Stimulated activated CD8-positive, alpha-beta memory T cell treated with anti-CD3 and anti-CD28 coated beads, Interleukin-2, amount 100 ng/mL, for 48 hours (primary cell): ENCODE measurements around the gene ASCC2.

Experiments used
- DNase-seq, 2 donors: peaks; one replicate each; pipeline ENCODE4 v3.0.0-alpha.2; 2020; ENCODE audit warnings: low read depth in 2 of 2

ASCC2 gene

GRCh38 chr22:29784451-29785361 is 53.4 kb downstream of the ASCC2 start:
- no peak for DNase-seq

- DNase-seq: no peak
Observed at GRCh38 chr22:29782061-29782845, 55.8 kb downstream of the ASCC2 start.

GRCh38 chr22:29780748-29781676 is 57.1 kb downstream of the ASCC2 start:
- DNase-seq: no peak

- no peak for DNase-seq
Observed at GRCh38 chr22:29780220-29780619, 57.9 kb downstream of the ASCC2 start.

GRCh38 chr22:29773233-29773632 is 64.8 kb downstream of the ASCC2 start:
- DNase-seq: no peak

GRCh38 chr22:29772170-29772641 is 65.9 kb downstream of the ASCC2 start:
- no peak for DNase-seq

- DNase-seq: no peak
Observed at GRCh38 chr22:29769723-29770321, 68.3 kb downstream of the ASCC2 start.

- no peak for DNase-seq
Observed at GRCh38 chr22:29768052-29768693, 69.9 kb downstream of the ASCC2 start.

GRCh38 chr22:29767171-29768051 is 70.7 kb downstream of the ASCC2 start, which contains the start of gene UQCR10:
UQCR10 (plus strand) TSS chr22:29767369; CDS start chr22:29767399, 30 bp downstream.
- DNase-seq: peak; percentile 91

- peak; percentile 82 to 84 for DNase-seq
Observed at GRCh38 chr22:29766632-29767170, 71.4 kb downstream of the ASCC2 start, which contains the start of gene ZMAT5. ZMAT5 (minus strand) TSS chr22:29767007; CDS start chr22:29748544, 18,463 bp downstream.

GRCh38 chr22:29765905-29766631 is 72.0 kb downstream of the ASCC2 start:
- peak in 1 of 2 donors; percentile 13 for DNase-seq

- no peak for DNase-seq
Observed at GRCh38 chr22:29762263-29762662, 75.8 kb downstream of the ASCC2 start.

- DNase-seq: no peak
Observed at GRCh38 chr22:29758959-29759358, 79.1 kb downstream of the ASCC2 start.

- DNase-seq: no peak
Observed at GRCh38 chr22:29758068-29758622, 79.9 kb downstream of the ASCC2 start.

GRCh38 chr22:29757096-29757495 is 81.0 kb downstream of the ASCC2 start:
- DNase-seq: no peak

- no peak for DNase-seq
Observed at GRCh38 chr22:29756341-29756740, 81.7 kb downstream of the ASCC2 start.

GRCh38 chr22:29755889-29756288 is 82.2 kb downstream of the ASCC2 start:
- no peak for DNase-seq
